Ovary (tissue), 9 donors: Measurements from ENCODE around the gene HCRTR1. TPM values are rescaled to one million over a fixed set of nuclear protein-coding genes. Genes with fewer than 3 reads are reported as not detected.
A peak's percentile ranks its signal among the peaks of the same experiment; 100 is the strongest.

ENCODE experiments used
- DNase-seq, 5 donors: peaks; one replicate each; pipeline ENCODE4 v3.0.0-alpha.2; 2019 to 2020
- H3K27ac ChIP-seq, 2 donors: fragments of 200-600 bp; one replicate each; pipeline versions ENCODE4 v1.5.1 to v1.8.0; 2019 to 2022
- H3K27me3 ChIP-seq: fragments of 200-600 bp; one replicate; pipeline ENCODE4 v1.8.0; 2022
- H3K36me3 ChIP-seq: fragments of 200-600 bp; sonication (generic); one replicate; pipeline ENCODE4 v1.5.1; 2019
- H3K4me1 ChIP-seq: one replicate; pipeline ENCODE4 v1.8.1; 2013; ENCODE audit warnings: mild to moderate bottlenecking, moderate library complexity; ENCODE audit not compliant: insufficient read depth
- H3K4me3 ChIP-seq: fragments of 200-600 bp; sonication (generic); one replicate; pipeline ENCODE4 v1.5.1; 2017
- H3K9me3 ChIP-seq, 2 donors: fragments of 200-600 bp in 1 of 2; sonication (generic) in 1 of 2; one replicate each; pipeline versions ENCODE4 v1.5.1 to v1.8.1; 2013 to 2019; ENCODE audit warnings: mild to moderate bottlenecking in 1 of 2, moderate library complexity in 1 of 2
- EP300 ChIP-seq: sonication (generic); formaldehyde crosslinking; IDR thresholded peaks from one replicate; pipeline ENCODE4 v1.6.1; 2017; ENCODE audit warnings: antibody characterized with exemption
- POLR2A ChIP-seq: fragments of 450-650 bp; IDR thresholded peaks from one replicate; pipeline ENCODE4 v1.6.1; 2017; ENCODE audit warnings: antibody characterized with exemption, mild to moderate bottlenecking, moderate library complexity
- WGBS, 3 donors: extraction: QIAGEN DNeasy Blood & Tissue Kit in 1 of 3; methylation state at CpG; one replicate each; pipeline versions ENCODE4 v1.1.5 to v1.1.7; 2013 to 2017; 5-methylcytosine and 5-hydroxymethylcytosine counted together
- intact Hi-C, 4 donors: fragments of 100-400 bp; cut with DNase I; formaldehyde crosslinking; loops; one replicate each; pipeline versions ENCODE4 v1.11.0 to v1.15.1; 2022 to 2023
- polyA plus RNA-seq, 2 donors: library from polyadenylated mRNA; stranded (reverse); fragments of 200-250 nt in 1 of 2; fragments of 350-450 nt in 1 of 2; fragmentation: Illumina TruSeq in 1 of 2; extraction: RNeasy Lipid Tissue Mini Kit (QIAGEN cat#74804) in 1 of 2; gene quantifications; one replicate each; pipeline ENCODE4 v1.2.3, GENCODE V29; 2013 to 2014
- total RNA-seq, 7 donors: library from RNA; depleted of rRNA in 2 of 7; stranded (reverse); fragments of >200 nt in 2 of 7; fragmentation: NEBNext Ultra II Directional in 3 of 7; extraction: Animal tissue kit (Norgen Biotek cat#: 25700) in 3 of 7; gene quantifications; one replicate each; pipeline versions ENCODE4 v1.1.0 to v1.2.4, GENCODE V29; 2016 to 2023
- TF ChIP-seq, protein P1 (sequence below), 3 donors: fragments of 450-650 bp in 2 of 3; fragments of 200-600 bp in 1 of 3; IDR thresholded peaks; one replicate each; pipeline versions ENCODE4 v1.5.1 to v1.8.0; 2016 to 2022; ENCODE audit warnings: antibody characterized with exemption in 3 of 3, mild to moderate bottlenecking in 1 of 3
- donor health status: DM: no; HTN: no; CAD: no; lungs with moderate emphysema.
- donor health status: DM: no; HTN: no; CAD: no.
- donor health status: Bipolar disorder and iron deficiency.
- donor health status: DM: yes; HTN: yes; CAD: no.
- donor health status: DM: no; HTN: no; CAD: no.
- donor health status: DM: yes; HTN: yes; CAD: no.

Gene HCRTR1
- total and polyA plus RNA-seq, 9 donors, result not detected

- Histone ChIP-seq H3K9me3 (no peaks in the 10 kb centered on the region), H3K36me3 (no peaks in the 10 kb centered on the region), H3K27ac (peak overlapping the region; percentile 35 to 76), H3K4me1 (peaks cover 28% of the 10 kb centered on the region), H3K4me3 (peak overlapping the region; percentile 52), H3K27me3 (no peaks in the 10 kb centered on the region)
- TF ChIP-seq POLR2A (no peak), EP300 (no peak)
- TF ChIP-seq, protein P1, sequence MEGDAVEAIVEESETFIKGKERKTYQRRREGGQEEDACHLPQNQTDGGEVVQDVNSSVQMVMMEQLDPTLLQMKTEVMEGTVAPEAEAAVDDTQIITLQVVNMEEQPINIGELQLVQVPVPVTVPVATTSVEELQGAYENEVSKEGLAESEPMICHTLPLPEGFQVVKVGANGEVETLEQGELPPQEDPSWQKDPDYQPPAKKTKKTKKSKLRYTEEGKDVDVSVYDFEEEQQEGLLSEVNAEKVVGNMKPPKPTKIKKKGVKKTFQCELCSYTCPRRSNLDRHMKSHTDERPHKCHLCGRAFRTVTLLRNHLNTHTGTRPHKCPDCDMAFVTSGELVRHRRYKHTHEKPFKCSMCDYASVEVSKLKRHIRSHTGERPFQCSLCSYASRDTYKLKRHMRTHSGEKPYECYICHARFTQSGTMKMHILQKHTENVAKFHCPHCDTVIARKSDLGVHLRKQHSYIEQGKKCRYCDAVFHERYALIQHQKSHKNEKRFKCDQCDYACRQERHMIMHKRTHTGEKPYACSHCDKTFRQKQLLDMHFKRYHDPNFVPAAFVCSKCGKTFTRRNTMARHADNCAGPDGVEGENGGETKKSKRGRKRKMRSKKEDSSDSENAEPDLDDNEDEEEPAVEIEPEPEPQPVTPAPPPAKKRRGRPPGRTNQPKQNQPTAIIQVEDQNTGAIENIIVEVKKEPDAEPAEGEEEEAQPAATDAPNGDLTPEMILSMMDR (IDR thresholded peaks at IDR 0.05), result no peak
- intact Hi-C loops, result no loop called here
- 70 to 74% (median 74%) methylated on average over 26 to 27 of the region's 27 CpGs for WGBS, 3 donors
- DNase-seq, result peak in 1 of 5 donors; percentile 25
These were observed 40.6 kb upstream of the HCRTR1 start for GRCh38 chr1:31576743-31577455.

DNA sequence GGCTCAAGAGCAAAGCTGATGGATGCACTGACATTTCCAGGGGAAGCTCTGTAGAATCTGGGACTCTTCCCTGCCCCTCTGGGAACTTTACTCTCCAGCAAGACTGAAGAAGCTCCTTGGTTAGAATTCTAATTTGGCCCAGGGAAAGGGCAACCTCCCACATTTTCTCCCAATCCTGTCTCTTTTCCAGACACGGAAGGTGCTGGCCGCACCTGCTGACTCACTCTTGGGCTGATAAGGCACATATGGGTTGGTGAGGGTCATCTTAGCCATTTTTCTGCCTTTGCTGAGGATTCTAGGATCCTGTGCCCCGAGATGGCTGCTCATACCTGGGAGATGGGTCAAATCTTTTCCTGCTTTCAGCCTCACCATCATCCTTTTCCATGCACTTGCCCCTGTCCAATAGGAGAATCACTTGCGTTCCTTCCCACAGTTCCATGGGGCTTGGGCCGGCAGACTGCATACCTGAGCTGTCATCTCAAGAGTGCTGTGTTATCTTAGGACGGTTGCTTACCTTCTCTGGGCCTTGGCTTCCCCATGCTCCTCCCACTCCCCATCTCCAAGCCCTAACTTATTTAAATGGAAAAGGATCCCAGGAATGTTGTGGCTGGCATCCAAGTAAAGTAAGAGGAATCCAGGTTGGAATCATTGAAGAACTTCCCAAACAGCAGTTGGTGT is 39.8 kb upstream of the HCRTR1 start:
- intact Hi-C loops, result no loop called here
- H3K27me3 ChIP-seq, result no peaks in the 10 kb centered on the region
- H3K9me3 ChIP-seq, result no peaks in the 10 kb centered on the region
- WGBS, 3 donors, result 38 to 43% (median 43%) methylated on average over 6 of the region's 6 CpGs
- H3K27ac ChIP-seq, result peak overlapping the region; percentile 35 to 76
- no peaks in the 10 kb centered on the region for H3K36me3 ChIP-seq
- no peak for DNase-seq
- TF ChIP-seq EP300 (no peak), POLR2A (no peak)
- TF ChIP-seq, protein P1 (IDR thresholded peaks at IDR 0.05), result no peak
- peak overlapping the region; percentile 52 for H3K4me3 ChIP-seq
- peaks cover 28% of the 10 kb centered on the region for H3K4me1 ChIP-seq

DNA sequence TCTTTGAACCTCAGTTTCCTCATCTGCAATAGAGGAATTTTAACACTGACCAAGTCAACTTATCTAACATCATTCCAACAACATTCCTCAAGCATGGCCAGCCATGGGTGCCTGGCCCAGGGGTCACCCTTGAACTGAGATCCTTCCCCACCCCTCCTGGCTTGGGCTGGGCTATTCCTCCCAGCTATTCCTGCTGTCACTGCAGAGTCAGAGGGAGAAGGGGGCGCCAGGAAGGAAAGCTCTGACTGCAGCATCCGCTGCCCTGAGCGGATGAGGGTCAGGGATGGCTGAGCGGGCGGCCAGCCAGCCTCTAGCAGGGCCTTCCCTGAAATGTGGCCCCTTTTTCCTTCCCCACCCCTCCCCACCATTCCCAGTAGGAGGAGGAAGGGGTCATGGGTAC is 38.1 kb upstream of the HCRTR1 start:
- intact Hi-C loops, result no loop called here
- WGBS, 3 donors, result 53 to 59% (median 53%) methylated on average over 5 of the region's 5 CpGs
- H3K9me3 ChIP-seq, result no peaks in the 10 kb centered on the region
- peak overlapping the region; percentile 79 for H3K27ac ChIP-seq
- peaks cover 30% of the 10 kb centered on the region for H3K4me1 ChIP-seq
- no peaks in the 10 kb centered on the region for H3K36me3 ChIP-seq
- H3K27me3 ChIP-seq, result no peaks in the 10 kb centered on the region
- DNase-seq, result peak; percentile 56 to 71 (median 65)
- no peak for TF ChIP-seq EP300
- TF ChIP-seq, protein P1 (IDR thresholded peaks at IDR 0.05), result no peak
- no peak for TF ChIP-seq POLR2A
- H3K4me3 ChIP-seq, result peak overlapping the region; percentile 11

GRCh38 chr1:31580513-31580870 is 37.0 kb upstream of the HCRTR1 start:
- H3K9me3 ChIP-seq, result no peaks in the 10 kb centered on the region
- no peaks in the 10 kb centered on the region for H3K36me3 ChIP-seq
- peak in 3 of 5 donors; percentile 50 to 61 (median 56) for DNase-seq
- intact Hi-C loops, result loop anchor here in 1 of 4 donors (10.0 kb wide), 1 partner anchor 64 kb away; the partner anchor contains the start of gene PEF1
- peak overlapping the region; percentile 69 to 79 for H3K27ac ChIP-seq
- H3K27me3 ChIP-seq, result no peaks in the 10 kb centered on the region
- H3K4me1 ChIP-seq, result peaks cover 39% of the 10 kb centered on the region
- TF ChIP-seq EP300 (no peak), POLR2A (no peak)
- TF ChIP-seq, protein P1 (IDR thresholded peaks at IDR 0.05), result no peak
- peak overlapping the region; percentile 13 for H3K4me3 ChIP-seq
- 25 to 36% (median 34%) methylated on average over 5 of the region's 5 CpGs for WGBS, 3 donors
